Ishikawa (cell line): ENCODE data around the gene FLVCR2.

Experiments
- EP300 ChIP-seq: IDR thresholded peaks from 2 replicates; pipeline ENCODE4 v1.6.1; 2012; ENCODE audit warnings: borderline replicate concordance
- MAX ChIP-seq: IDR thresholded peaks from 2 replicates; pipeline ENCODE4 v1.6.1; 2012
- TAF1 ChIP-seq: IDR thresholded peaks from 2 replicates; pipeline ENCODE4 v1.6.1; 2012; ENCODE audit warnings: low read depth, mild to moderate bottlenecking
- TF ChIP-seq, protein P1 (sequence below): IDR thresholded peaks from 2 replicates; pipeline ENCODE4 v1.6.1; 2012; ENCODE audit warnings: low read depth, mild to moderate bottlenecking
- TF ChIP-seq, protein P2 (sequence below): IDR thresholded peaks from 2 replicates; pipeline ENCODE4 v1.6.1; 2012

DNA sequence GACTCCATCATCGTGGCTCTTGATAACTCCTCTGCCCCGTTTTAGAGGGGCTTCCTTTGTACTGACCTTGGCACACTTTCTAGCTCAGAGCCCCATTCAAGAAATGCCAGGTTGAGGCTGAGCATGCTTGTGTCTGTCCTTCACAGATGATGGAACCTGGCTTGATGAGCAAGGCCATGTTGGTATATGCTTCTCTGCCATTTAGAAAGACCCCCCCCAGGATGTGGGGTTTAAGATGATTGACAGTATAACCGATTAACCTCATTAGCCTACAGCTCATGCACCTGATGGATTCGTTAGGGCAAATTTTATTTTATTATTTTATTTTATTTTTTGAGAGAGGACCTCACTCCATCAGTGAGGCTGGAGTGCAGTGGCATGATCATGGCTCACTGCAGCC, 35.2 kb upstream of the FLVCR2 start:
- TF ChIP-seq TAF1 (no peak), EP300 (no peak), MAX (no peak)
- TF ChIP-seq, protein P1, sequence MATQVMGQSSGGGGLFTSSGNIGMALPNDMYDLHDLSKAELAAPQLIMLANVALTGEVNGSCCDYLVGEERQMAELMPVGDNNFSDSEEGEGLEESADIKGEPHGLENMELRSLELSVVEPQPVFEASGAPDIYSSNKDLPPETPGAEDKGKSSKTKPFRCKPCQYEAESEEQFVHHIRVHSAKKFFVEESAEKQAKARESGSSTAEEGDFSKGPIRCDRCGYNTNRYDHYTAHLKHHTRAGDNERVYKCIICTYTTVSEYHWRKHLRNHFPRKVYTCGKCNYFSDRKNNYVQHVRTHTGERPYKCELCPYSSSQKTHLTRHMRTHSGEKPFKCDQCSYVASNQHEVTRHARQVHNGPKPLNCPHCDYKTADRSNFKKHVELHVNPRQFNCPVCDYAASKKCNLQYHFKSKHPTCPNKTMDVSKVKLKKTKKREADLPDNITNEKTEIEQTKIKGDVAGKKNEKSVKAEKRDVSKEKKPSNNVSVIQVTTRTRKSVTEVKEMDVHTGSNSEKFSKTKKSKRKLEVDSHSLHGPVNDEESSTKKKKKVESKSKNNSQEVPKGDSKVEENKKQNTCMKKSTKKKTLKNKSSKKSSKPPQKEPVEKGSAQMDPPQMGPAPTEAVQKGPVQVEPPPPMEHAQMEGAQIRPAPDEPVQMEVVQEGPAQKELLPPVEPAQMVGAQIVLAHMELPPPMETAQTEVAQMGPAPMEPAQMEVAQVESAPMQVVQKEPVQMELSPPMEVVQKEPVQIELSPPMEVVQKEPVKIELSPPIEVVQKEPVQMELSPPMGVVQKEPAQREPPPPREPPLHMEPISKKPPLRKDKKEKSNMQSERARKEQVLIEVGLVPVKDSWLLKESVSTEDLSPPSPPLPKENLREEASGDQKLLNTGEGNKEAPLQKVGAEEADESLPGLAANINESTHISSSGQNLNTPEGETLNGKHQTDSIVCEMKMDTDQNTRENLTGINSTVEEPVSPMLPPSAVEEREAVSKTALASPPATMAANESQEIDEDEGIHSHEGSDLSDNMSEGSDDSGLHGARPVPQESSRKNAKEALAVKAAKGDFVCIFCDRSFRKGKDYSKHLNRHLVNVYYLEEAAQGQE = no peak
- TF ChIP-seq, protein P2, sequence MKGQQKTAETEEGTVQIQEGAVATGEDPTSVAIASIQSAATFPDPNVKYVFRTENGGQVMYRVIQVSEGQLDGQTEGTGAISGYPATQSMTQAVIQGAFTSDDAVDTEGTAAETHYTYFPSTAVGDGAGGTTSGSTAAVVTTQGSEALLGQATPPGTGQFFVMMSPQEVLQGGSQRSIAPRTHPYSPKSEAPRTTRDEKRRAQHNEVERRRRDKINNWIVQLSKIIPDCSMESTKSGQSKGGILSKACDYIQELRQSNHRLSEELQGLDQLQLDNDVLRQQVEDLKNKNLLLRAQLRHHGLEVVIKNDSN = no peak
